ENCODE results near the gene BEAN1.

DNA sequence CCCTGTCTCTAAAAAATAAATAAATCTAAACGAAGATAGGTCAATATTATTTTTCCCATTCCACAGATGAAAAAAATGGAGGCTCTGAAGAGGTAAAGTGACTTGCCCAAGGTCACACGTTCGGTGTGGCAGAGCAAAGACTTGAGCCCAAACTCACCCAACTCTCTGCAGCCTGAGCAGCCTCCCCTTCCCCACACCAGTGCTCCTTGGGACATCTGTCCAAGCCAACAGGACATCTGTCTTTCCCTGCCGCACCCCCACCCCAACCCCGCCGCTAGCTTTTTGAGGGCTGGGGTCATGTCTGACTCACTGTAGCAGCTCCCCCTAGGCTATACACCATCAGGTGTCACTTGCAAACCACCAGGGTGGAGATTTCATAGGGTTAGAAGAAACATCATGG lies 5.2 kb upstream of the BEAN1 start:
- TF ChIP-seq, protein P1, sequence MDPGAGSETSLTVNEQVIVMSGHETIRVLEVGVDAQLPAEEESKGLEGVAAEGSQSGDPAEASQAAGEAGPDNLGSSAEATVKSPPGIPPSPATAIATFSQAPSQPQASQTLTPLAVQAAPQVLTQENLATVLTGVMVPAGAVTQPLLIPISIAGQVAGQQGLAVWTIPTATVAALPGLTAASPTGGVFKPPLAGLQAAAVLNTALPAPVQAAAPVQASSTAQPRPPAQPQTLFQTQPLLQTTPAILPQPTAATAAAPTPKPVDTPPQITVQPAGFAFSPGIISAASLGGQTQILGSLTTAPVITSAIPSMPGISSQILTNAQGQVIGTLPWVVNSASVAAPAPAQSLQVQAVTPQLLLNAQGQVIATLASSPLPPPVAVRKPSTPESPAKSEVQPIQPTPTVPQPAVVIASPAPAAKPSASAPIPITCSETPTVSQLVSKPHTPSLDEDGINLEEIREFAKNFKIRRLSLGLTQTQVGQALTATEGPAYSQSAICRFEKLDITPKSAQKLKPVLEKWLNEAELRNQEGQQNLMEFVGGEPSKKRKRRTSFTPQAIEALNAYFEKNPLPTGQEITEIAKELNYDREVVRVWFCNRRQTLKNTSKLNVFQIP (CRISPR knock-in tag; IDR thresholded peaks at IDR 0.05; ENCODE audit: borderline replicate concordance, low read depth): no peak
- TF ChIP-seq OSR1 (CRISPR knock-in tag; IDR thresholded peaks at IDR 0.05) (no peak), ZFP3 (CRISPR knock-in tag; IDR thresholded peaks at IDR 0.05) (no peak), ZFP30 (CRISPR knock-in tag; IDR thresholded peaks at IDR 0.05) (no peak), BACH2 (CRISPR knock-in tag; IDR thresholded peaks at IDR 0.05; ENCODE audit: borderline replicate concordance) (no peak), CREB5 (CRISPR knock-in tag; IDR thresholded peaks at IDR 0.05; ENCODE audit: low read depth) (no peak), RARB (CRISPR knock-in tag; IDR thresholded peaks at IDR 0.05) (no peak), ARNTL (CRISPR knock-in tag; IDR thresholded peaks at IDR 0.05; ENCODE audit: borderline replicate concordance, low read depth) (no peak), PPARA (CRISPR knock-in tag; IDR thresholded peaks at IDR 0.05; ENCODE audit: borderline replicate concordance) (no peak), ZNF70 (CRISPR knock-in tag; IDR thresholded peaks at IDR 0.05) (no peak), CSRNP3 (CRISPR knock-in tag; IDR thresholded peaks at IDR 0.05) (no peak), ISL1 (CRISPR knock-in tag; IDR thresholded peaks at IDR 0.05) (no peak), TOX (CRISPR knock-in tag; IDR thresholded peaks at IDR 0.05; ENCODE audit: borderline replicate concordance) (no peak)
- TF ChIP-seq, protein P2, sequence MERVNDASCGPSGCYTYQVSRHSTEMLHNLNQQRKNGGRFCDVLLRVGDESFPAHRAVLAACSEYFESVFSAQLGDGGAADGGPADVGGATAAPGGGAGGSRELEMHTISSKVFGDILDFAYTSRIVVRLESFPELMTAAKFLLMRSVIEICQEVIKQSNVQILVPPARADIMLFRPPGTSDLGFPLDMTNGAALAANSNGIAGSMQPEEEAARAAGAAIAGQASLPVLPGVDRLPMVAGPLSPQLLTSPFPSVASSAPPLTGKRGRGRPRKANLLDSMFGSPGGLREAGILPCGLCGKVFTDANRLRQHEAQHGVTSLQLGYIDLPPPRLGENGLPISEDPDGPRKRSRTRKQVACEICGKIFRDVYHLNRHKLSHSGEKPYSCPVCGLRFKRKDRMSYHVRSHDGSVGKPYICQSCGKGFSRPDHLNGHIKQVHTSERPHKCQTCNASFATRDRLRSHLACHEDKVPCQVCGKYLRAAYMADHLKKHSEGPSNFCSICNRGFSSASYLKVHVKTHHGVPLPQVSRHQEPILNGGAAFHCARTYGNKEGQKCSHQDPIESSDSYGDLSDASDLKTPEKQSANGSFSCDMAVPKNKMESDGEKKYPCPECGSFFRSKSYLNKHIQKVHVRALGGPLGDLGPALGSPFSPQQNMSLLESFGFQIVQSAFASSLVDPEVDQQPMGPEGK (CRISPR knock-in tag; IDR thresholded peaks at IDR 0.05; ENCODE audit: borderline replicate concordance): no peak

All from SK-N-SH treated with all-trans-retinoic acid at 6 μM for 48 hours (cell line).